Panc1 (cell line): Measurements from ENCODE around the gene PPP1R36. TPM values are rescaled to one million over a fixed set of nuclear protein-coding genes. Genes with fewer than 3 reads are reported as not detected.

ENCODE experiments used
- ATAC-seq: fragments of 200-7000 bp; cut with Tn5 transposase; 2 replicates; pipeline ENCODE4 v1.9.1; 2020; ENCODE audit warnings: mild to moderate bottlenecking, moderate library complexity
- BruUV-seq: library from RNA; stranded (reverse); fragments of 400-500 nt; replicated peaks from 2 replicates; lab custom pipeline; 2021; lab: Mats Ljungman, UMichigan
- CTCF ChIA-PET: fragments of 300-600 bp; sonication (Branson Sonifier 250); formaldehyde crosslinking; loops from one replicate; lab custom pipeline; 2022; ENCODE audit warnings: antibody characterized with exemption; lab: Charles Lee
- POLR2A ChIA-PET: fragments of 300-600 bp; sonication (Branson Sonifier 250); formaldehyde crosslinking; loops from one replicate; lab custom pipeline; 2022; ENCODE audit warnings: antibody characterized with exemption; lab: Charles Lee
- DNase-seq: peaks from one replicate; pipeline ENCODE4 v3.0.0-alpha.2; 2010; ENCODE audit warnings: low read depth, low spot score
- H3K27ac ChIP-seq: 2 replicates; pipeline ENCODE4 v1.5.1; 2011; ENCODE audit warnings: mild to moderate bottlenecking, low read length, inconsistent platforms
- H3K27me3 ChIP-seq: fragments of 200-500 bp; sonication (Bioruptor generic); 2 replicates; pipeline ENCODE4 v1.6.0; 2014; ENCODE audit warnings: low read length, inconsistent platforms; ENCODE audit not compliant: control insufficient read depth, insufficient read depth
- H3K36me3 ChIP-seq: fragments of 200-500 bp; sonication (Bioruptor generic); 2 replicates; pipeline ENCODE4 v1.5.1; 2014; ENCODE audit warnings: inconsistent platforms, mild to moderate bottlenecking, low read length, moderate library complexity; ENCODE audit not compliant: control insufficient read depth, insufficient read depth
- H3K4me1 ChIP-seq: 2 replicates; pipeline ENCODE4 v1.5.1; 2011; ENCODE audit warnings: inconsistent platforms, mild to moderate bottlenecking, low read length, moderate library complexity; ENCODE audit not compliant: control insufficient read depth, insufficient read depth
- H3K4me3 ChIP-seq, 2 experiments: 2 replicates each; pipeline ENCODE4 v1.5.1; 2011 to 2012; ENCODE audit warnings: low read depth in 2 of 2, low read length in 2 of 2, mild to moderate bottlenecking in 2 of 2, inconsistent platforms in 1 of 2, moderate library complexity in 1 of 2
- H3K9me3 ChIP-seq: fragments of 200-500 bp; sonication (Bioruptor generic); 2 replicates; pipeline ENCODE4 v1.5.1; 2014; ENCODE audit warnings: low read depth, mild to moderate bottlenecking, inconsistent platforms, low read length, moderate library complexity; ENCODE audit not compliant: control insufficient read depth, insufficient read depth
- CTCF ChIP-seq: fragments of 450-650 bp; IDR thresholded peaks from 2 replicates; pipeline ENCODE4 v1.5.1; 2017; ENCODE audit warnings: mild to moderate bottlenecking
- POLR2AphosphoS5 ChIP-seq: IDR thresholded peaks from 2 replicates; pipeline ENCODE4 v1.6.1; 2012; ENCODE audit warnings: mild to moderate bottlenecking, low read depth, low read length, moderate library complexity
- REST ChIP-seq, 2 experiments: IDR thresholded peaks; 2 replicates each; pipeline ENCODE4 v1.6.1; 2011 to 2012; ENCODE audit warnings: low read depth in 2 of 2, control low read depth in 1 of 2, low read length in 1 of 2, mild to moderate bottlenecking in 1 of 2, moderate library complexity in 1 of 2; ENCODE audit not compliant: insufficient read depth in 1 of 2
- SIN3A ChIP-seq: IDR thresholded peaks from 2 replicates; pipeline ENCODE4 v1.6.1; 2012; ENCODE audit warnings: low read depth, mild to moderate bottlenecking, low read length, moderate library complexity, borderline replicate concordance; ENCODE audit not compliant: insufficient read depth
- TCF7L2 ChIP-seq: IDR thresholded peaks from 2 replicates; pipeline ENCODE4 v1.6.1; 2011; ENCODE audit warnings: mild to moderate bottlenecking, low read depth, low read length, inconsistent platforms
- in situ Hi-C: cut with HindIII; loops from 2 replicates; pipeline ENCODE4 v1.10.0; 2016; ENCODE audit warnings: low sequenced_read_pairs, low pct_unique_long_range_greater_than_20kb
- intact Hi-C: fragments of 100-400 bp; cut with micrococcal nuclease; formaldehyde crosslinking; loops from one replicate; pipeline ENCODE4 v1.10.0; 2022; ENCODE audit not compliant: unreplicated experiment
- total RNA-seq: library from RNA; stranded (reverse); gene quantifications from one replicate; pipeline ENCODE4 v1.2.1, GENCODE V29; 2021; ENCODE audit not compliant: unreplicated experiment

PPP1R36 gene
- total RNA-seq, 1 experiment from 2014 or later: 0.69 TPM

- CTCF ChIA-PET: no interaction called here
- intact Hi-C loops: no loop called here
Measured at GRCh38 chr14:64506721-64507120, 43.0 kb upstream of the PPP1R36 start.

DNA sequence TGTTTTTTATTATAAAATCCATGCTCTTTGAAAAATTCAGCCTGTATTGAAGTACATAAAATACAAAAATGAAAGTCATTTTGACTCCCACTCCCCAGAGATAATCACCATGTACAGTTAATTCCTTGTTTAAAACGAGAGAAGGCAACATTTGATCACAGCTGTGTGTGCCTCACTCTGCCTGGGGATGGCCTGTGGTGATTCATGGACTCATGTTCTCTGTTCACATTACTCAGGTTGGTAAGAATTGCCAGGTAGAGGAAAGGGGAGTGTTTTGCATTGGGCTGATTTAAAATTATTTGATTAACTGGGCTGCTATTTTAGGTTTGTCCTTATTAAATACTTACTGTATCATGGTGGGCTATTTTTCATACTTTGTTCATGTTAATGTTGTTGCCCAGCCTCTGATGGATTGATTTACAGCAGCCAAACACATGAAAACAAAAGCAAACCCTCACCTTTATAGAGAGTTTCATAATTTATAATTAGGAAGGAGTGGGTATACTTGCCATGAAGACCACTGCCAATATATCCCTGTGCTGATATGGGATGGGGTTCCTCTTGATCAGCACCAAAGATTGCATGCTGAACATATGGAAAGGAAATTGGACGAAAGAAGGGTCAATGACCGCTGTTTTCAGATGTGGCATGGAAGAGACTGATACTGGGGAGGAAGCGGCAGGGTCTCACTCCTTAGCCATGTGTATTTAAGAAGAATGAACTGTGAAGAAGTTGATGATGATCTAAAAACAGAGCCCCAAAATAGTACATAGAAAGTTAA is 42.2 kb upstream of the PPP1R36 start:
- ATAC-seq: no peak
- no TSS peak for BruUV-seq
- Histone ChIP-seq H3K4me3 (peak overlapping the region; percentile 19 to 83; a peak in 3 of 4 replicates), H3K27me3 (no peaks in the 10 kb centered on the region), H3K4me1 (peaks cover 33% of the 10 kb centered on the region), H3K36me3 (peaks cover 5% of the 10 kb centered on the region), H3K27ac (peak overlapping the region; percentile 81; the same call in 1 of the 2 replicates), H3K9me3 (no peaks in the 10 kb centered on the region)
- CTCF ChIA-PET: no interaction called here
- in situ Hi-C loops: no loop called here
- DNase-seq: no peak
- TF ChIP-seq TCF7L2 (no peak), REST (IDR thresholded peaks at IDR 0.05; ENCODE audit: insufficient read depth in 1 of 2, low read depth in 2 of 2, low read length in 1 of 2) (no peak), SIN3A (no peak), POLR2AphosphoS5 (no peak), CTCF (no peak)
- intact Hi-C loops: no loop called here
- POLR2A ChIA-PET: no interaction called here

More at GRCh38 chr14:64506721-64507120, 43.0 kb upstream of the PPP1R36 start:
- DNase-seq (no peak), ATAC-seq (no peak)
- H3K36me3 ChIP-seq: peaks cover 9% of the 10 kb centered on the region; the same call in 1 of the 2 replicates
- peak overlapping the region; percentile 83 to 94 for H3K4me3 ChIP-seq
- H3K27me3 ChIP-seq: no peaks in the 10 kb centered on the region
- no peaks in the 10 kb centered on the region for H3K9me3 ChIP-seq
- POLR2A ChIA-PET: no interaction called here
- TF ChIP-seq TCF7L2 (no peak), CTCF (no peak)
- BruUV-seq: no TSS peak
- in situ Hi-C loops: no loop called here
- peak overlapping the region; percentile 81 for H3K27ac ChIP-seq
- peaks cover 40% of the 10 kb centered on the region for H3K4me1 ChIP-seq
